SK-N-MC (cell line): ENCODE measurements around the gene FNDC3B.

Experiments used
- FOXP2 ChIP-seq: optimal IDR thresholded peaks from 2 replicates; pipeline ENCODE3; 2011; ENCODE audit warnings: mild to moderate bottlenecking, moderate library complexity; ENCODE audit not compliant: insufficient read depth; ENCODE audit errors: extremely low read length, control extremely low read depth
- POLR2AphosphoS5 ChIP-seq: IDR thresholded peaks from 2 replicates; pipeline ENCODE4 v1.6.1; 2012; ENCODE audit warnings: mild to moderate bottlenecking, low read depth, low read length, borderline replicate concordance

DNA sequence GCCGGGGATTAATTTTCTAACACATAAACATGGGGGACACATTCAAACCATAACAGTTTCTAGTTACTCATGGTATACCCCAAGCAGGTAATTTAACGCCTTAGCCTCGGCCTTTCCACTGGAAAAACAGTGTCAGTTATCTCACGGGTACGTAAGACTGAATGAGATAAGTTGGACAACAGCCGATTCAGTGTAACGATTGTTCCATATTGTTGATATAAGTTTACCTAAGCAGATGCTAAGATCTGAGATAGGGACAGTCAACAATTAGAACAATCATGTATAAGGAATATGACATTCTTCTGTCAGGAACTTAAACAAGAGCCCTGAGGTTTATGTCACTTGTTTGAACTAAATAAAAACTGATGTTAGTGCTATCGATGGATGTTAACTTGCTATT is 278.1 kb downstream of the FNDC3B start:
- TF ChIP-seq POLR2AphosphoS5 (no peak), FOXP2 (no peak)
